SK-N-SH (cell line): ENCODE measurements around the gene HBEGF. TPM values are rescaled to one million over a fixed set of nuclear protein-coding genes. Genes with fewer than 3 reads are reported as not detected.

Experiments used
- CTCF ChIA-PET: fragments of 300-600, 350-600 bp; formaldehyde crosslinking; extraction: SDS; loops from one replicate; lab custom pipeline; 2021; lab: Yijun Ruan, JAX
- POLR2A ChIA-PET: fragments of 350-600 bp; sonication (Branson Sonifier 250); formaldehyde crosslinking; extraction: SDS; loops from one replicate; lab custom pipeline; 2020; ENCODE audit warnings: antibody characterized with exemption, inconsistent platforms; lab: Yijun Ruan, JAX
- DNase-seq: peaks from one replicate; pipeline ENCODE4 v3.0.0; 2012
- H2AFZ ChIP-seq: fragments of 200-600 bp; sonication (generic); 2 replicates; pipeline ENCODE4 v1.8.1; 2016; ENCODE audit warnings: antibody characterized with exemption, mild to moderate bottlenecking, low read depth
- H3F3A ChIP-seq: fragments of 200-600 bp; sonication (generic); replicated peaks from 2 replicates; pipeline ENCODE3; 2016; ENCODE audit warnings: antibody characterized with exemption, mild to moderate bottlenecking; ENCODE audit not compliant: insufficient read depth
- H3K27ac ChIP-seq, 2 experiments: fragments of 200-500 bp in 1 of 2; fragments of 200-600 bp in 1 of 2; sonication (Bioruptor generic) in 1 of 2; sonication (generic), shearing (Covaris generic) in 1 of 2; 2 replicates each; pipeline versions ENCODE4 v1.5.1 to v1.6.1; 2014 to 2016; ENCODE audit warnings: low read depth in 2 of 2, inconsistent platforms in 1 of 2, low read length in 1 of 2, mild to moderate bottlenecking in 1 of 2, mixed read lengths in 1 of 2
- H3K27me3 ChIP-seq: fragments of 200-600 bp; sonication (generic), shearing (Covaris generic); 2 replicates; pipeline ENCODE4 v1.6.1; 2016; ENCODE audit warnings: mixed run types; ENCODE audit not compliant: insufficient read depth
- H3K36me3 ChIP-seq, 2 experiments: fragments of 200-500 bp in 1 of 2; fragments of 200-600 bp in 1 of 2; sonication (Bioruptor generic) in 1 of 2; sonication (generic) in 1 of 2; replicated peaks in 1 of 2; 2 replicates each; pipeline versions ENCODE3 to v1.5.1; 2014 to 2016; ENCODE audit warnings: low read length in 1 of 2, mild to moderate bottlenecking in 1 of 2; ENCODE audit not compliant: insufficient read depth in 2 of 2, control insufficient read depth in 1 of 2
- H3K4me1 ChIP-seq, 2 experiments: fragments of 200-500 bp in 1 of 2; fragments of 200-600 bp in 1 of 2; sonication (Bioruptor generic) in 1 of 2; sonication (generic), shearing (Covaris generic) in 1 of 2; 2 replicates each; pipeline versions ENCODE4 v1.5.1 to v1.6.1; 2014 to 2016; ENCODE audit warnings: low read depth in 1 of 2, low read length in 1 of 2, mixed run types in 1 of 2; ENCODE audit not compliant: insufficient read depth in 2 of 2, control insufficient read depth in 1 of 2
- H3K4me2 ChIP-seq: fragments of 200-600 bp; sonication (generic), shearing (Covaris generic); 2 replicates; pipeline ENCODE4 v1.6.1; 2017; ENCODE audit warnings: mixed run types
- H3K4me3 ChIP-seq, 2 experiments: fragments of 200-500 bp in 1 of 2; fragments of 200-600 bp in 1 of 2; sonication (Bioruptor generic) in 1 of 2; sonication (generic), shearing (Covaris generic) in 1 of 2; 2 replicates each; pipeline versions ENCODE4 v1.5.1 to v1.8.1; 2014 to 2016; ENCODE audit warnings: low read depth in 2 of 2, inconsistent platforms in 1 of 2, low read length in 1 of 2, mild to moderate bottlenecking in 1 of 2, mixed read lengths in 1 of 2, moderate library complexity in 1 of 2
- H3K79me2 ChIP-seq: fragments of 200-600 bp; sonication (generic); 2 replicates; pipeline ENCODE4 v1.8.1; 2017; ENCODE audit warnings: mild to moderate bottlenecking; ENCODE audit not compliant: insufficient read depth
- H3K9ac ChIP-seq: fragments of 200-600 bp; sonication (generic); 2 replicates; pipeline ENCODE4 v1.6.1; 2017; ENCODE audit warnings: mixed run types
- H3K9me2 ChIP-seq: fragments of 200-600 bp; sonication (generic); 2 replicates; pipeline ENCODE4 v1.6.1; 2017; ENCODE audit warnings: mixed run types
- H3K9me3 ChIP-seq: fragments of 200-600 bp; sonication (generic); 2 replicates; pipeline ENCODE4 v1.6.1; 2017; ENCODE audit warnings: mixed run types, mild to moderate bottlenecking, moderate library complexity
- H4K20me1 ChIP-seq: fragments of 200-600 bp; sonication (generic); 2 replicates; pipeline ENCODE4 v1.6.1; 2017; ENCODE audit warnings: mild to moderate bottlenecking, mixed run types; ENCODE audit not compliant: insufficient read depth
- CHD2 ChIP-seq: fragments of 150-350 bp; IDR thresholded peaks from 2 replicates; pipeline ENCODE4 v1.6.1; 2018; ENCODE audit warnings: low read length; ENCODE audit not compliant: partially characterized antibody
- CTCF ChIP-seq: fragments of 200-600 bp; sonication (generic); IDR thresholded peaks from 2 replicates; pipeline ENCODE4 v1.6.1; 2017; ENCODE audit warnings: antibody characterized with exemption, mild to moderate bottlenecking, moderate library complexity
- ELF1 ChIP-seq: IDR thresholded peaks from 2 replicates; pipeline ENCODE4 v1.4.0; 2012
- FOSL2 ChIP-seq: IDR thresholded peaks from 2 replicates; pipeline ENCODE4 v1.4.0; 2012; ENCODE audit warnings: low read depth, mild to moderate bottlenecking, moderate library complexity, borderline replicate concordance
- FOXJ3 ChIP-seq: sonication (generic); formaldehyde crosslinking; IDR thresholded peaks from 2 replicates; pipeline ENCODE4 v1.5.1; 2020; ENCODE audit warnings: mild to moderate bottlenecking, missing genetic modification reagents
- GATA2 ChIP-seq: sonication (generic); formaldehyde crosslinking; IDR thresholded peaks from 2 replicates; pipeline ENCODE4 v1.5.0; 2020; ENCODE audit warnings: mild to moderate bottlenecking, missing genetic modification reagents
- JUND ChIP-seq: IDR thresholded peaks from 2 replicates; pipeline ENCODE4 v1.4.0; 2012
- NFIC ChIP-seq: IDR thresholded peaks from 2 replicates; pipeline ENCODE4 v1.4.0; 2012; ENCODE audit warnings: borderline replicate concordance
- NRF1 ChIP-seq: IDR thresholded peaks from 2 replicates; pipeline ENCODE4 v1.6.1; 2012; ENCODE audit warnings: low read depth, mild to moderate bottlenecking, low read length
- PBX3 ChIP-seq: IDR thresholded peaks from 2 replicates; pipeline ENCODE4; 2012
- REST ChIP-seq: IDR thresholded peaks from 2 replicates; pipeline ENCODE4 v1.6.1; 2012; ENCODE audit warnings: mild to moderate bottlenecking, low read depth, low read length, moderate library complexity
- SIN3A ChIP-seq: IDR thresholded peaks from 2 replicates; pipeline ENCODE4 v1.6.1; 2012; ENCODE audit warnings: low read depth, mild to moderate bottlenecking, low read length, moderate library complexity, borderline replicate concordance
- SMC3 ChIP-seq: IDR thresholded peaks from 2 replicates; pipeline ENCODE4 v1.6.1; 2012; ENCODE audit warnings: low read depth, low read length, improper control_type of control experiment
- WGBS: methylation state at CpG from one replicate; pipeline ENCODE4 v1.1.6; 2017; ENCODE audit warnings: low lambda C conversion rate; 5-methylcytosine and 5-hydroxymethylcytosine counted together
- polyA plus RNA-seq, 3 experiments: library from polyadenylated mRNA; depleted of rRNA; stranded (reverse); fragments of >200 nt; gene quantifications; 2 replicates each; pipeline ENCODE4 v1.2.3, GENCODE V29; 2012

HBEGF gene
- polyA plus RNA-seq, 1 of the 3 experiments (the other 2 are of a cell fraction): 59.8 TPM

GRCh38 chr5:140367256-140368013 is 21.0 kb upstream of the HBEGF start:
- Histone ChIP-seq H3K27me3 (no peaks in the 10 kb centered on the region), H2AFZ (no peak overlapping the region), H3K4me3 (no peak overlapping the region), H3K27ac (no peak overlapping the region), H3K79me2 (no peaks in the 10 kb centered on the region), H3K9me3 (no peaks in the 10 kb centered on the region), H4K20me1 (no peaks in the 10 kb centered on the region), H3K36me3 (no peaks in the 10 kb centered on the region), H3F3A (no peaks in the 10 kb centered on the region), H3K4me1 (peaks cover 0 to 2% of the 10 kb centered on the region in 2 experiments; a peak in 1 of 4 replicates), H3K9ac (no peak overlapping the region), H3K9me2 (no peaks in the 10 kb centered on the region), H3K4me2 (no peak overlapping the region)
- WGBS: 68% methylated on average over 5 of the region's 8 CpGs
- POLR2A ChIA-PET: no interaction called here
- DNase-seq: no peak
- TF ChIP-seq CHD2: no peak
- TF ChIP-seq REST: no peak
- no peak for TF ChIP-seq FOSL2
- no peak for TF ChIP-seq JUND
- no peak for TF ChIP-seq GATA2 (CRISPR knock-in tag)
- TF ChIP-seq SIN3A: no peak
- TF ChIP-seq PBX3: no peak
- TF ChIP-seq NRF1: no peak
- no peak for TF ChIP-seq FOXJ3 (CRISPR knock-in tag)
- no peak for TF ChIP-seq CTCF
- no peak for TF ChIP-seq ELF1
- TF ChIP-seq SMC3: no peak
- TF ChIP-seq NFIC: no peak
- CTCF ChIA-PET: interaction anchor here (0.9 to 3.1 kb wide), 8 partner anchors 9 to 353 kb away, joined by 3 to 21 read pairs (median 4); no protein-coding TSS in a partner anchor
